ENCODE data around the gene LRRTM4.

Gene LRRTM4

DNA sequence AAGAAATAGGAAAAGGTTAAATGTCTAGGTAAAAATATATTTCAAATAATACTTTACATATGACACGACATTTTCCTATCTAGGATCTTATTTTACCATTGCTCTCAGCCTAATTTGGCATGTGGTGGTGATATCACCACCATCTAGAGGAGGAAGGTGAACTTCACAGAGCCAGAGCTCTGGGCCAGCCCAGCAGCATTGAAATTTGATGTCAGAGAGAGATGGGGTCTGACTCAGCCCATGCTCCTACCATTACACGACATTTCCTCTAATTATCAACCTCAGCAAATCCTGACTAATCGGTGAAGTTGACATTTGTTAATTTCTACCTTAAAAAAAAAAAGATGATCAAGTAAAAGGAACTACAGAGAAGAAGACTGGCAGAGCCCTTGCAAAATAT, 42.3 kb downstream of the LRRTM4 start:
- TF ChIP-seq, protein P1, sequence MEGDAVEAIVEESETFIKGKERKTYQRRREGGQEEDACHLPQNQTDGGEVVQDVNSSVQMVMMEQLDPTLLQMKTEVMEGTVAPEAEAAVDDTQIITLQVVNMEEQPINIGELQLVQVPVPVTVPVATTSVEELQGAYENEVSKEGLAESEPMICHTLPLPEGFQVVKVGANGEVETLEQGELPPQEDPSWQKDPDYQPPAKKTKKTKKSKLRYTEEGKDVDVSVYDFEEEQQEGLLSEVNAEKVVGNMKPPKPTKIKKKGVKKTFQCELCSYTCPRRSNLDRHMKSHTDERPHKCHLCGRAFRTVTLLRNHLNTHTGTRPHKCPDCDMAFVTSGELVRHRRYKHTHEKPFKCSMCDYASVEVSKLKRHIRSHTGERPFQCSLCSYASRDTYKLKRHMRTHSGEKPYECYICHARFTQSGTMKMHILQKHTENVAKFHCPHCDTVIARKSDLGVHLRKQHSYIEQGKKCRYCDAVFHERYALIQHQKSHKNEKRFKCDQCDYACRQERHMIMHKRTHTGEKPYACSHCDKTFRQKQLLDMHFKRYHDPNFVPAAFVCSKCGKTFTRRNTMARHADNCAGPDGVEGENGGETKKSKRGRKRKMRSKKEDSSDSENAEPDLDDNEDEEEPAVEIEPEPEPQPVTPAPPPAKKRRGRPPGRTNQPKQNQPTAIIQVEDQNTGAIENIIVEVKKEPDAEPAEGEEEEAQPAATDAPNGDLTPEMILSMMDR (IDR thresholded peaks at IDR 0.05; ENCODE audit: low read length, missing control alignments) = no peak
- no peak overlapping the region for H3K4me3 ChIP-seq (replicated peaks; ENCODE audit: low read depth, low read length)
- DNase-seq (ENCODE audit: low read depth) = no peak

GRCh38 chr2:77479395-77479794, 42.8 kb downstream of the LRRTM4 start:
- TF ChIP-seq, protein P1 (IDR thresholded peaks at IDR 0.05; ENCODE audit: low read length, missing control alignments) = no peak
- no peak for DNase-seq (ENCODE audit: low read depth)
- no peak overlapping the region for H3K4me3 ChIP-seq (replicated peaks; ENCODE audit: low read depth, low read length)

DNA sequence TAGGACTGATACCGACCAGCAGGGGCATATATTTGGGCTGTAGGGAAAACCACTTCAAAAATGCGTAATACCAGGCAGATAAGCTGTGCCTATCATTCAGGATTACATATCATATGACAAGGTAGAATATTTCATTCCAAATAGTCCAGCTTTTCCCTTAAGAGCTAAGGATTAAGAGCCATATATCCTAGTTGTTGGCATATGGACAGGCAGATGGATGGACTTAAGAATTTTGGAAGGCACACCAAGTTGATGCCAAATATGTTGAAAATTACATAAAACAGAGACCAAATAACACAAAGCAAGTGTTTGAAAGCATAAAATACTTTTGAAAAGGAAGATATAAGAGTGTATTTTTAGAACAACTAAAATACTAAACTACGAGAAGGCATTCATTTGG, 52.1 kb downstream of the LRRTM4 start:
- DNase-seq (ENCODE audit: low read depth) = no peak
- no peak overlapping the region for H3K4me3 ChIP-seq (replicated peaks; ENCODE audit: low read depth, low read length)
- TF ChIP-seq, protein P1 (IDR thresholded peaks at IDR 0.05; ENCODE audit: low read length, missing control alignments) = no peak

- H3K4me3 ChIP-seq (replicated peaks; ENCODE audit: low read depth, low read length) = no peak overlapping the region
- no peak for DNase-seq (ENCODE audit: low read depth)
- TF ChIP-seq, protein P1 (IDR thresholded peaks at IDR 0.05; ENCODE audit: low read length, missing control alignments) = no peak
These were observed 53.1 kb downstream of the LRRTM4 start for GRCh38 chr2:77469106-77469505.

DNA sequence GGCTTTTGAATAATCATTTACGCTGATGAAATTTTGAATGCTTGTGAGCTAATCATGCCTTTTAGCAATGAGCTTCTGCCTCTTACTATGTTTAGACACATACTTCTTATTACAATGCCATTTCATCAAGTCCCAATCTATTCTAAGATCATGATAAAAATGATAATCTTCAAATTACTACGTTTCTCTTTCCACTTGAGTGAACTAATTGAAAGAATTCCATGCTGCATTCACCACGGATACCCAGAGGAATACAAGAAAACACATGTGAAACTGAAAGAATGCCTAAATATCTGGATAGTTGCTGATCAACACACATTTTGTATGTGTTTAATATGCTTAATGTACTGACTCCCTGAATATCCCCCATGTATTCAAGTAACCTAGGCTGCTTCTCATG, 62.3 kb downstream of the LRRTM4 start:
- H3K4me3 ChIP-seq (replicated peaks; ENCODE audit: low read depth, low read length) = no peak overlapping the region

DNA sequence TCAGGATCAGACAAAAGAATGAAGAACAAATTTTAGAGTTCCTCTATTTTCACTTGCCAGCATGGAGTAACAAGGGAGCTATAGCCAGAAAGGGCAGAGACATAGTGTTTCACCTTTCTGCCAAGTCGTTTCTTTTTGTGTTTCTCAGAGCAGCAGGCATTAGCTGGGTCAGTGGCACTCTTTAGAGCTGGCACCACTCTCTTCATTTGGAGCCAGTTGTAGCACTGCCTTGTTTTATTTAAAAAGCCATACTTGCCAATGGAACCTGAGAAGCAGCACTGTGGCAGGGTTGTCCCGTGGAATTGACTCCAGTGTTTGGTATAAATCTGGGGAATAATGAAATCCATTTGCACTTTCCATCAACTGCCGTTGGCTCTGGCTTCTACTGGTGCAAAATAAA, 64.0 kb downstream of the LRRTM4 start:
- no peak for DNase-seq (ENCODE audit: low read depth)
- no peak overlapping the region for H3K4me3 ChIP-seq (replicated peaks; ENCODE audit: low read depth, low read length)
- TF ChIP-seq, protein P1 (IDR thresholded peaks at IDR 0.05; ENCODE audit: low read length, missing control alignments) = no peak

More for the DNA sequence above, 62.3 kb downstream of the LRRTM4 start:
- no peak for DNase-seq (ENCODE audit: low read depth)
- TF ChIP-seq, protein P1 (IDR thresholded peaks at IDR 0.05; ENCODE audit: low read length, missing control alignments) = no peak

DNA sequence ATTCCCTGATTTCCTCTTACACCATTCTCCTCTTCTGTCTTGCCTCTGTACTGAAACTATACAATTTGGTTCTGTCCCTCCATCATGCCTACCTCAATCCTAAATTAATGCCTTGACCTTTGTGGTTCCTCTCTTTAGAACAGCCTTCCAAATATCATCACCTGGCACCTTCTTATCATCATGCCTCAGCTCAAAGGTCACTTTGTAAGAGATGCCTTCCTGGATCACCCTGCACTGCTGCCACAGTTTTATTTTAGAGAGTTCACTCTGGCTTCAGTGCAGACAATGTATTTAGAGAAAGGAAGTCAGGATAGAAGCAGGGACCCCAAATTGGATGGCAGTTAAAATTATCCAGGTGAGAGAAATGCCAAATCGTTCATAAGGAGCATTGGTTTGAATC, 64.5 kb downstream of the LRRTM4 start:
- no peak overlapping the region for H3K4me3 ChIP-seq (replicated peaks; ENCODE audit: low read depth, low read length)
- DNase-seq (ENCODE audit: low read depth) = no peak
- TF ChIP-seq, protein P1 (IDR thresholded peaks at IDR 0.05; ENCODE audit: low read length, missing control alignments) = no peak
